Thyroid gland (tissue), 4 donors: ENCODE measurements around the gene METRNL.

Source experiments
- POLR2A ChIP-seq, 2 donors: fragments of 450-650 bp; IDR thresholded peaks; one replicate each; pipeline ENCODE4 v1.6.1; 2017; ENCODE audit warnings: antibody characterized with exemption in 2 of 2, mild to moderate bottlenecking in 2 of 2, moderate library complexity in 1 of 2
- TF ChIP-seq, protein P1 (sequence below), 6 experiments: fragments of 200-600 bp in 3 of 6; fragments of 450-650 bp in 3 of 6; sonication (generic) in 3 of 6; IDR thresholded peaks; one replicate each; pipeline ENCODE4 v1.5.1; 2016 to 2019; ENCODE audit warnings: antibody characterized with exemption in 6 of 6, mild to moderate bottlenecking in 2 of 6, inconsistent platforms in 1 of 6, moderate library complexity in 1 of 6

DNA sequence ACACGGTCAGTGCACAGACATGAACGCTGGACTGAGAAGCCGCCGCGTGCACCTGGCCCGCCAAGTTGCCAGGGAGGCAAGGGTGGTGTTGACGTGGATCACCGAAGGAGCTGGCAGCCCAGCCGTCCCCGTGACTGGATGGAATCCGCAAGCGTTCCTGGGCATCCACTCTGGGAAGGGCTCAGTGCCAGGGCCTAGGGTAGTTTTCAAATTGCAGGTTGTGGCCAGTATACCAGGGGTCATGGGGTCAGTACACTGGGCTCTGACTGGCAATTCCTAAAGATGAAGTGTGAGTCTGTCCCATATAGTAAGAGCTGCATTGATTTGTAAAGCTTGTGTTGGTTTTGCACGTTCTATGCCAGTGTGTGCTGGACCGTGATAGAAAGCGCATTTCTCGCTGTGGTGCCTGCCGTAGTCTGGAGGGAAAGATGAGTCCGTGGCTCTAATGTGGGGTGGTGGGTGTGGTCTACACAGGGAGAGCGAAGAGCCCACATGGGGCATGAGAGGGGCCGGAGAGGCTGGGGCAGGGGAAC is 21.1 kb upstream of the METRNL start:
- TF ChIP-seq, protein P1, sequence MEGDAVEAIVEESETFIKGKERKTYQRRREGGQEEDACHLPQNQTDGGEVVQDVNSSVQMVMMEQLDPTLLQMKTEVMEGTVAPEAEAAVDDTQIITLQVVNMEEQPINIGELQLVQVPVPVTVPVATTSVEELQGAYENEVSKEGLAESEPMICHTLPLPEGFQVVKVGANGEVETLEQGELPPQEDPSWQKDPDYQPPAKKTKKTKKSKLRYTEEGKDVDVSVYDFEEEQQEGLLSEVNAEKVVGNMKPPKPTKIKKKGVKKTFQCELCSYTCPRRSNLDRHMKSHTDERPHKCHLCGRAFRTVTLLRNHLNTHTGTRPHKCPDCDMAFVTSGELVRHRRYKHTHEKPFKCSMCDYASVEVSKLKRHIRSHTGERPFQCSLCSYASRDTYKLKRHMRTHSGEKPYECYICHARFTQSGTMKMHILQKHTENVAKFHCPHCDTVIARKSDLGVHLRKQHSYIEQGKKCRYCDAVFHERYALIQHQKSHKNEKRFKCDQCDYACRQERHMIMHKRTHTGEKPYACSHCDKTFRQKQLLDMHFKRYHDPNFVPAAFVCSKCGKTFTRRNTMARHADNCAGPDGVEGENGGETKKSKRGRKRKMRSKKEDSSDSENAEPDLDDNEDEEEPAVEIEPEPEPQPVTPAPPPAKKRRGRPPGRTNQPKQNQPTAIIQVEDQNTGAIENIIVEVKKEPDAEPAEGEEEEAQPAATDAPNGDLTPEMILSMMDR (IDR thresholded peaks at IDR 0.05) = no peak
- TF ChIP-seq POLR2A (IDR thresholded peaks at IDR 0.05) = no peak
